GM21529 (cell line): Measurements from ENCODE around the gene SCARB2.
A peak's percentile ranks its signal among the peaks of the same experiment; 100 is the strongest.

Experiments used
- ATAC-seq: cut with Tn5 transposase; IDR thresholded peaks from one replicate; pipeline ENCODE4 v1.9.1; 2021; ENCODE audit not compliant: unreplicated experiment

Gene SCARB2

DNA sequence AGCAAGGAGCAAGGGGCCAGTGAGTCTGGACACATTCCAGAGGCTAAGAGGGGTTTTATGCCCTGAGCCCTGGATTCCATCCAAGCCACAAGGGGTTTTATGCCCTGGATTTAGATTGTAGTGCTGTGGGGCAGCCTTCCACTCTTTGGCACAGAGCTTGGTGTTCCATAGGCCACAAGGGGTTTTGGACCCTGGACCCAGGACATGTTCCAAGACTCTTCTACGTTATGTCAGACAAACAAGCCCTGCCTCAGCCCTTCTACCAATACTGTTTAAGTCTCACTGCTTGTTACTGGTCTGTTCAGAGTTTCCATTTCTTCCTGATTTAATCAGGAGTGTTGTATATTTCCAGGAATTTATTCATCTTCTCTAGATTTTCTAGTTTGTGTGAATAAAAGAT, 12.8 kb upstream of the SCARB2 start:
- ATAC-seq = no peak

GRCh38 chr4:76224171-76224570, 10.5 kb upstream of the SCARB2 start:
- no peak for ATAC-seq

GRCh38 chr4:76219299-76220055, 5.9 kb upstream of the SCARB2 start:
- ATAC-seq = no peak

- ATAC-seq = no peak
Observed at GRCh38 chr4:76216975-76217814, 3.6 kb upstream of the SCARB2 start.

- ATAC-seq = no peak
Observed at GRCh38 chr4:76216524-76216923, 2.9 kb upstream of the SCARB2 start.

DNA sequence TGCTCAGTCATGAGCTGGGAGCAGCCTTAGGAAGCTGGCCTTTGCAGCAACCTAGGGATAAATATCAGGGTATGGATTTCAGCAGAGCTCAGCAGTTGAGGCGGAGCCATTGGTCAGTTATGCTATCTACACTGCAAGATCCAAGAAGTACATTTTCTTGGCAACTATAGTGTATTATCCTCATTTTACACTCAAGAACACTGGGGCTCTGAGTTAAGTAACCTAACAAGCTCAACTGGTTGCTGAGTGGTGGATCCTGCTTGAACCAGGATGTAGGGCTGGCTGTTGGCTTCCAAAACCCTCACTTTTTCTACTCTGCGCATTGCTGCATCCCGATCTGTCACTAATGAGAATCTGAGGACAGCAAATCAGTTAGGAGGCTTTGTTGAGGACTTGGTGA, 1.5 kb upstream of the SCARB2 start:
- no peak for ATAC-seq

DNA sequence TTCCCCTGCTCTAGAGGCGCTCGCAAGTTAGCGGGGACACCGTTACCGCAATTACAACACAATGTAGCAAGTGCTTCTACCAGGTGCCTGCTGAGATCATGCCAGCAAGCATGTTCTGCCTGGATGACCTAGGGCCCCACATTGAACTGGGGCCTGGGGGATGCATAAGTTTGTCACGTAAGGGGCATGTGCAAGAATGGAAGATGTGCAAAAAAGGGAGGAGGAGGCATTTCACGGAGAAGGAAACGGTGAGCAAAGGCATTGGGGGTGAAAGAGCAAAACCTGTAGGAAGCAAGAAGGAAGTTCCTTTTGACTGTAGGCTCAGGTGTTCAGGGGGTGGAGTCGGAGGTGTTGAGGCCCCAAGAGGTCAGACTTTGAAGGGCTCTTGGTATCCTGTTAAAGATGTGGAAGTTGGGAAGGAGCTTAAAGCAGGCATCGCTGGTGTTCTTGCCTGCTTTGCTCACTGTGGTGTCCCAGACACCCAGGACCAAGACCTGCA, 602 bp upstream of the SCARB2 start:
- ATAC-seq = peak; percentile 9

DNA sequence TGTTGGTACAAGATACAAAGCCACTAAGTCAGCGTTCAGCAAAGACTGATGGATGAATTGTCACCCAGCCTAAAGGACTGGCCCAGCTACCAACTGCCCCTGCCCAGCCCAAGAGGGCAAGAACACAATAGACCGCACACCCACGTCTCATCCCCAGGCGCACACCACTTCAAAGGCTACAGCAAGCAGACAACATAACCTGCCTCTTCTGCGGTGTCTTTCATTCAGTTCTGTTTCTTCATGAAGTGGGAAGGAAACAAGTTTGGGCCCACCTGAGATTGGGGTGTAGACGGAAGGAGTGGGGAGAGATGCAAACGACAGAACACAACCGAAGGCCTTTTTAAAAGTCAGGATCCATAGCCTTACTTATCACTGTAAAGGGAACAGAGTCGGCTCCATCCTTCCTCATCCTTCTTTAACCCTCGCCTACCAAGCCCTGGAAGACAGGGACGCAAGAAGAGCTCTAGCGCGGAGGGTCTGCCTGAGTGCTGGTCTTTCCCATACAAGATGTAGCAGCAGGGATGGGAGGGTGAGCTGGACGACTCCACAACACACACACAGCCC, 691 bp downstream of the SCARB2 start:
- no peak for ATAC-seq

DNA sequence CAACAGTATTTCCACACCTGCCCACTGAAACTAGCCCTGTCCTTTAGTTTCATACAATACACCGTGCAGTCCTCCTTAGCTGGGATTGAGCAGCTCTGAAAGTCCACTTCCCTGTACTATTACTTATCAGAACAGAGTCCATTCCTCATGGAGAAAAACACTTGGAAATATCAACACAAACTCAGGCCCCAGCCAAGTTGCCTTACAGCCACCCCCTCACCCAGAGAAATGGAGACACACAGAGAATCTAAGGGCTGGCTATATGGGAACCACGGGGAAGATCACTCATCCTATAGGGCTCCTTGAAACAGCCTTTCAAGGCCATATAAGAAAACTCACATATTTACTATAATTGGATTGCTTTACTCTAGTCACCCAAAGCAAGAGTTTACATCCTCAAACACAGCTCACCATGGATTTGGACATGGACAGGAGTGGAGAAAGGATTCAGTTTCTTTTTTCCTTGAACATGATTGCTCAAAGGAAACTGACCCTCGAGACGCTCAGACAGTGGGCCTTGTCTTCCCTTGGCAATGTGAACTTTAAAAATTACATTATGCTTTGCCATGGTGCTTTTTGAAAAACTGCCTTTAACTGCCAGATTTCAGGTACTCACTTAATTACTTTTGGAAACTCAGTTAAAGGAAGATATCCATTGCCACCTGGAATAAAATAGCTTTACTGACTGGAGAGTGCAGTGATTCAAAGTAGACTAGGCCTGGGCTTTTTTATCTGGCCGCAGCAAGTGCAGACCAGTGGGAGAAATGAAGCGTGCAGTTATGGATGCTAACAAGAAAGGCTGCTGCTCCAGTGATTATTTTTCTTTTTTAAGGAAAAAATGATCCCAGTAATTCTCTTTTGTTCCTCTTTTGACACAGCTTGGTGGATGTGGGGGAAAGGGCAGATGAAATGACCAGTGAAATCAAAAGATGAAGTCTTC, 1.6 kb downstream of the SCARB2 start:
- no peak for ATAC-seq

DNA sequence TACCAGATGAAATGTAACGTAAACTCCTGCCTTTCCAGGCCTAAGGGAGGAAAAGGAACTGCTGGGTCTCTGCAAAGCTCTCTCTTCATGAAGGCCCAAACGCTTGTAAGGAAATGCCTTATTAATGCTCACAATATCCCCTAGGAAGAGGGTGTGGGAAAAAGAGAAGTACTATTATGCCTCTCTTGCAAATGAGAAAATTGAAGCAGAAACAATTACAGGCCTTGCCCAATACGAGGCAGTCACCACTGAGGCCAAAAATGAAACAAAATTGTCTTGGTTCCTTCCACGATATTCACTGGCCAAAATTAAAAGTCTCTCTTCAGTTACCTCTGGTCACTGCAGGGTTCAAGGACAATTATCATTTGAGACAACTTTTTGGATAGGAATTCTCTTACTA, 3.2 kb downstream of the SCARB2 start:
- no peak for ATAC-seq

GRCh38 chr4:76209881-76210280, 3.7 kb downstream of the SCARB2 start:
- no peak for ATAC-seq

- ATAC-seq = no peak
Observed at GRCh38 chr4:76208005-76208765, 5.4 kb downstream of the SCARB2 start.

DNA sequence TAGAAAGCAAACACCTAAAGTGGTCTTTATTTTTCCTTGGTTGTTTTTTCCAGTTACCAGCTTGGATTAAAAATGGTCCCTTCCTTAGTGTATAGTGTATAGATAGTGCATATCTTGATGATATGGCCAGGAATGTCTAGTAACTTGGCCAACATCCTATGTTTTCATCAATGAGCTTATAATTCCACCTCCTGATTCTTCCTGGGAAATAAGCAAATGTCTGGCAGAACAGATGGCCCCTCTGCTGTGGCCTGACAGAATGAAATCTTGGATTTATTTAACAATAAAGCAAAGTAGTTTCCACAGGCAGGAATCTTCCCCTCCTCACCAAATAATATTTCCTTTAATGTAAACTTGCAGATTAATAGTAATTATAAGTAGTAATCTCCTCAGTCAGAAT, 6.1 kb downstream of the SCARB2 start:
- no peak for ATAC-seq

- ATAC-seq = no peak
Observed at GRCh38 chr4:76206222-76206942, 7.2 kb downstream of the SCARB2 start.

DNA sequence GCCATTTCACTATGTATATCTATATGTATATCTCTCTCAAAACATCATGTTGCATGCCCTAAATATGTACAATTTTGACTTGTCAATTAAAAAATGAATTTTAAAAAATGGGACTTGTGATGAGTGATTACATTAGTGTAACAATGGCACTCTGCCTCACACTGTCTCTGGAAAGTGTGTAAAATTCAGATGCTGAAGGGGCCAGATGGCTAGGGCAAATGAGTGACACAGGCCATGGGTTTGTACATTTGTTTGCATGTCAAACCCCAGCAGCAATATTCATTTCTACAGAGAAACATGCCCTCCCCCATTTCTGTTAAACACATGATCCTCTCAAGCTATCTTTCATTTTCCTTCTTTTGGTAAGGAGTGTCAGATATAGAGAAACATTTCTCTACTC, 8.1 kb downstream of the SCARB2 start:
- no peak for ATAC-seq

GRCh38 chr4:76204936-76205335, 8.7 kb downstream of the SCARB2 start:
- ATAC-seq = no peak

DNA sequence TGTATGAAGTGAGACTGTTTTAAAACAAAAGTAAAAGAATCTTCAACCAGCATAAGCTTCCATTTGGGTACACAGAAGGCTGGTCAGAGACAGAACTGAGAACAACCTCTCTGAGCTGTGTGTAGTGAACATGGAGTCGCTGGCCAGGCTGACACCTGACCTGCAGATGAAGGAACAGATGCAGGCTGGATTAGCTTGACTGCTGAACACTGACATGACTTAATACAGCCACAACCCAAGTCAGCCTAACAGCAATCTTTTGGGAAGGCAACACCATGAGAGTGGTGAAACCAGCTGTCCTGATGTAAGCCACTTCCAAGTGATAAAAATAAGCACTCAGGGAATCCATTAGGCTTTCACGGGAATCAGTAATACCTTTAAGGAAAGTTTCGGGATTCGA, 10.1 kb downstream of the SCARB2 start:
- ATAC-seq = no peak

GRCh38 chr4:76201276-76201675, 12.3 kb downstream of the SCARB2 start:
- no peak for ATAC-seq

- no peak for ATAC-seq
Observed at GRCh38 chr4:76200771-76201231, 12.8 kb downstream of the SCARB2 start.
